GM18520 (cell line): ENCODE data around the gene SLC39A9.

Experiments used
- ATAC-seq: cut with Tn5 transposase; IDR thresholded peaks from one replicate; pipeline ENCODE4 v1.9.1; 2021; ENCODE audit not compliant: unreplicated experiment

The SLC39A9 gene, protein sequence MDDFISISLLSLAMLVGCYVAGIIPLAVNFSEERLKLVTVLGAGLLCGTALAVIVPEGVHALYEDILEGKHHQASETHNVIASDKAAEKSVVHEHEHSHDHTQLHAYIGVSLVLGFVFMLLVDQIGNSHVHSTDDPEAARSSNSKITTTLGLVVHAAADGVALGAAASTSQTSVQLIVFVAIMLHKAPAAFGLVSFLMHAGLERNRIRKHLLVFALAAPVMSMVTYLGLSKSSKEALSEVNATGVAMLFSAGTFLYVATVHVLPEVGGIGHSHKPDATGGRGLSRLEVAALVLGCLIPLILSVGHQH

DNA sequence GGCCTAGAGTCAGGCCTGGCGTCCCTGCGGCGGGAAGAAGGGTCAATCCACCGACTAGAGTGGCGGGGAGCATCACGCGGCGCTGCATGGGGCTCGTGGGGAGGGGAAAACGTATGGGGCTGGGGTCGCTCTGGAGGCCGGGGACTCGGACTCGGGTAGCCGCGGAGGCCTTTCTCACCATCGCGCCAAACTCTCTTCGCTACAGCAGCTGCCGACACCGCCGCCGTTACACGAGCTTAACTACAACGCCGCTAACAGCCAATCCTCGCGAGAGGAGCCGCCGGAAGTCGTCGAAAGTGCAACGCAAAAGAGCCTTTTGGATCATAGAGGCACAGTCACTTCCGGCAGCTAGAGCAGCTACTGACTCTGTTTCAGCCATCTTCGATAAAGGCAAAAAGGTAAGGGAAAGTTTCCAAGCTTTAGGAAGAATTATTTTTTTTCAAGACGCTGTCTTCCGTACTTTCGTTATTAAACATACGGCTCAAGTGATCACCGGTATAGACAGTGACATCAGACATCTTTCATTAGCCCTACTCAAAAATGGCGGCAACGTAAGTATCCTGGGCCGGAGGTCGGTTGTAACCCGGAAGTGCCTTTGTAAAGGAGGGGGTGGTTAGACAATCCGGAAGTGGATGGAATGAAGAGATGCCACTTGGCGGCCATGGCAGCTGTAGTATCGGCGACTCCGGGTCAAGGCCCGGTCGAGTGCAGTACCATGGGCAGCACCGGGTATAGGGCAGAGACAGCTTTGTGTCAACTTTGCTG lies at the start of gene SLC39A9, which contains the start of gene ERH:
Gene SLC39A9, plus strand, starts transcription at position 640 of the 765 bp plus-strand sequence. CDS start 678 bp downstream, outside the sequence.
Gene ERH, minus strand, starts transcription at position 247 of the 765 bp plus-strand sequence. Its CDS starts 66 bp downstream, at position 181.
- ATAC-seq: peak; percentile 84

DNA sequence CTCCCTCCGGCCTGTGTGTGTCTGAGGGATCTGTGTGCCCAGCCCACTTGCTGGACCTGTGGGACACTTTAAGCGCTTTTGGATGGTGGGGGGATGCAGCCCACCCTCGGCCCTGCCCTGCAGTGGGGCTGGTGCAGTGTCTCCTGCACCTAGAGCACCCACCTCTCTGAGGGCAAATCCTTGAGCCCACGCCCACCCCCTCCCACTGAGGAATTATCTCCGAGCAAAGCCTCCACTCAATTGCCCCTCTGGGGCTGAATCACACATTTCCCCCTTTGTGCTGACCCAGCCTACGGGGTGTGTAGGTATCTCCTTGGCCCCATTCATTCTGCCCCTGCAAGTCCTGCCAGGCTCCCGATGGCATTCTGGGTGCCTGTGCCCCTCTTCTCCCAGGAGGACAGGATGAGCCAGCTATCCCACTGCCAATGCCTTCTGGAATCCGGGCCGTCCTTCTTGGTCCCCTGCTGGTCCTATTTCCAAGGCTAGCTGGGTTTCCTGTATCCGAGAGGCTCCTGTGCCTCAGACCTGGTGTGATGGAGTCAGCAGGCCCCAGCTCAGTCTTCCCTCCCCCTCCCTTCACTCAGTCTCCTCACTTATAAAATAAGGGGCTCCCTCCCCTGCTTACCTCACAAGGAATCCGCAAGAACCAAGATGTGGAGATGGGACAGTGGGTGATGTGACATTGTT lies 49.3 kb upstream of the SLC39A9 start:
- ATAC-seq: no peak

DNA sequence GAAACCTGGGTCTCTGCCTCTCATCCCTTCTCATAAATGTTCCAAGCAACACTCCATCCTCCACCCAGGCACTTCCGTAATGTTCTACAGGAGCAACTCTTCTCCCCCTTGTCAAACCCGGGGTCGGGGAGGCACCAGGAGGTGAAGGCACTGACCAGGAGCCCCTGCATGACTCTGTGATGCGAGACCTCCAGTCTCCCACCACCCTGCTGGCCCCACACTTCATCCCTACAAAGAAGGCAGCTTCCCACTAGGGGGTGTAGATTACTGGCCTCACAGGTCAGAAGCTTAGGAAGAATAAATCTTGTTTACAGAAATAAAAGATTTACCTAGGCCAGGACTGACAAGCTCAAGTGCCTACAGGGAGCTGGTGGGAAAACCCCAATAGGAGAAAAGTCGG lies 47.6 kb upstream of the SLC39A9 start:
- no peak for ATAC-seq

DNA sequence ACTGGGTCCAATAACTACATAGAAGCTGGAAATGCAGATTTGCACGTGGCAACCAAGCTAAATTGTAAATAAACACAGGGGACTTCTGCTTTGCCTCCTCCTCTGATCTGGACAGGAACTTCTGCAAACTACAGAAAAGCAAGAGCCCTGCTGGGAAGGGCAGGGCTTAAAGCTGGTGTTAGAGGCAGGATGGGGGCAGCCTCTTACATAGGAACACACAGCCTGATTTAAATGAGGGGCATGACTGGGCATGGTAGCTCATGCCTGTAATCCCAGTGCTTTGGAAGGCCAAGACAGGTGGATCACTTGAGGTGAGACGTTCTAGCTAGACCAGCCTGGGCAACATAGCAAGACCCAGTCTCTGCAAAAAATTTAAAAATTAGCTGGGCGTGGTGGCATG lies 47.1 kb upstream of the SLC39A9 start:
- ATAC-seq: no peak

DNA sequence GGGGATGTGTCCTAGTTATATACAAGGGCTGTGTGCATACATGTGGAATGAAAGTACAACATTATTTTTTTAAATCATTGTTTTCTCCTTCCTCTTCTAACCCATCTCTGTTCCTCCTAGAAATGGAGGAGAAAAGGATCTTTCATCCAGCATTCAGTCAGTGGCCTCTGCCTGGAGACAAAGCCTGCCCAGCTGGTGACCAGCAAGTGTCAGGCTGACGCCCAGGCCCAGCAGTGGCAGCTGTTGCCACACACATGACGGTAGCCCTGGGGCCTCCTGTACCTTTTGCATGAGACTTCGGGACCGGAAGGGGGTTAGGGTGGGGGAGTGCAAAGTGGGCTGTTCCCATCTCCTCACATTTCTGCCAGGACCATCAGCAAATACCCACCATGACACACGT lies 46.6 kb upstream of the SLC39A9 start:
- ATAC-seq: no peak

DNA sequence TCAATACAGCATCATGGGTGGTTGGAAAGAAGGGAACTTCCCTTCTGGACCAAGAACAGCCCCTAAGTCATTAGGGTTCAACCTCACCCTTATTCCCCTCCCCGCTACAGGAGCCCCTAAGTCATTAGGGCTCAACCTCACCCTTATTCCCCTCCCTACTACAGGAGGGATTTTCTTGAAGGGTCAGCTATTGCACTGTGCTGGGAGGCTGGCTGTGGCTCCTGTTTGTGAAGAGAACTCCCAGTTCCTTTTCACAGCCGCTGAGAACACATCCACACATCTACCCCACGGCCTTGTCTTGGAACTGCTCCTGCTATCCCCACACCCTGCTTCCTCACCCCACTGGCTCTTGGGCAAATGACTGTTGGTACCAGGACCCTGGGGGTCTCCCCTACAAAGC lies 45.3 kb upstream of the SLC39A9 start:
- ATAC-seq: no peak

DNA sequence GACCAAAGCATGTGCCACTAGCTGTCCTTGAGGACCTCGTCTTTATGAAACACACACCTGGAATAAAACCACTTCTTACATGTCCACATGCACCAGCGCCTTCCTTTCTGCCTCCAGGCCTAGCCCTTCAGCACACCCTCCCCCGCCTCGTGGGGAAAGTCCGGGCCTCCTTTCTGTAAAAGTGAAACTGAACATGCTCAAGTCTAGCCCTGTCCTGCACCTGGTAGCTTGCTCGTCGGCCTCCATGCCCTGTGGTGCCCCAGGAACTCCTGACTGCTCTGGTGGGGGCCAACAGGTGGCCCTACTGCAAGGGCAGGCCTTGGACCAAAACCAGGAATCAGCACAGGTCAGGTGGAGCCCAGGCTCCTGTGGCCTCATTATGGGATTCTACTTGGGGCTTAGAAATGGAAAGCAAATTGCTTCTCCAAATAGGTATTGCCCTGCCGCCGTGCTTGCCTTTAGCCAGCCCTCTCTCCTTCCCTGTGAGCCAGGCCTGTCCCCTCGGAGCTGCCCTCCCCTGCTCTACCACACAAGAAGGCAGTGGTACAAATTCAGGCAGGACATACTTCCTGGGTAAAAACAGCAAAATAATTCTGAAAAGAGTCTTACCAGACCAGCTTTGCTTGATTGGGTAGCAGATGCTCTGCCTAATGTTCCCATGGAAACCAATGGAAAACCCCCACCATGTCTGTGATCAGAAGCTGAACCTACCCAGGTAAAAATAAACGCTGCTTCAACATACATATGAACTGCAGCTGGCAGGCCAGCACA lies 43.9 kb upstream of the SLC39A9 start:
- peak; percentile 79 for ATAC-seq

DNA sequence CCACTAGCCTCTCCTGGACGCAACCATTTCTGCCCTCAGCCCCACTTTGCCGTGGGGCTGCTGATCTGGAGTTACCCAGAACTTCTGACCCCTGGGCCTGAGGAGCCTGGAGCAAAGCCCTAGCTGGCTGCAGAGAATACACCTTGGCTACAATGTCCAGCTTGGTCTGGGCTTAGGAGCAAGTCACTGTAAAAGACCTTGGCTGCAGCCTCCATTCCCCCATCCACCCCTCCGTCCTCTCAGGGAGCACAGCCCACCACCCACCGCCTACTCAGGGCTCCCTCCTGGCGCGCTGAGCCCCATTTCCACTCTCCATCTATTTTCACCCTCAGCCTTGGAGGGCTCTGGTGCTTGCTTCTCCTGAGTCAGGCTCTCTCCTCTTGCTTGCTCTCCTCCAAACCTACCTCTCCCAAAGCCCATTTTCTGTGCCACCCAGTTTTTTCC lies 43.3 kb upstream of the SLC39A9 start:
- no peak for ATAC-seq

DNA sequence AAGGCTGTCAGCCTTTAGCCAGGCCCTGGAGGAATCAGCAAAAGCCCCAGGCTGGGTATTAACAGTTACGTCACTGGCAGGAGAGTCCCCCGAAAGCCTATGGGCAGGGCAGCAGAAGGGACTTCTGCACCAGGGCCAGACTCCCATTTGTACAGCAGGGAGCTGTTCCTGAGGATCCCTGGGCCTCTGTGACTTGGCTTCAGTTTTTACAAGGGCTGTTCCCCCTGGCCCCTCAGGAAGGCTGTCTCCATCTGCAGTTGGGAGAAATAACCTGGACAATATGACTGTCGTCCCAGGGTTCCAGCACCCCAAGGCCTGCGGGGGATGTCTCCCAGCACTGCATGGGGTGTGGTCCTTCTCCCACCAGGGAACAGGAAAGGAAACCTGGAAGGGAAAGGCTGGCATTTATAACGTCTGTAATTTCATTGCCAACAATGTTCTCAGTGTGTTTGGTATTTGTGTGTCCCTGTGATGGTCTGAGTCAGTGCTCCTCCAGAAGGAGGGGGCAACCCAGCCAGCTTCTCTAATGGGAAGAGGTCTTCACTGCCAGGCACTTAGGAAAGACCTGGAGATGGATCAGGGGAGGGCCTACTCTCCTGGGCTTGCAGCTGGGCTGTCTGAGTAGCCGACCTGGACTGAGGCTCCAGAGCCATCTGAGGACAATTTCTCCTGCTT lies 42.7 kb upstream of the SLC39A9 start:
- ATAC-seq: no peak

DNA sequence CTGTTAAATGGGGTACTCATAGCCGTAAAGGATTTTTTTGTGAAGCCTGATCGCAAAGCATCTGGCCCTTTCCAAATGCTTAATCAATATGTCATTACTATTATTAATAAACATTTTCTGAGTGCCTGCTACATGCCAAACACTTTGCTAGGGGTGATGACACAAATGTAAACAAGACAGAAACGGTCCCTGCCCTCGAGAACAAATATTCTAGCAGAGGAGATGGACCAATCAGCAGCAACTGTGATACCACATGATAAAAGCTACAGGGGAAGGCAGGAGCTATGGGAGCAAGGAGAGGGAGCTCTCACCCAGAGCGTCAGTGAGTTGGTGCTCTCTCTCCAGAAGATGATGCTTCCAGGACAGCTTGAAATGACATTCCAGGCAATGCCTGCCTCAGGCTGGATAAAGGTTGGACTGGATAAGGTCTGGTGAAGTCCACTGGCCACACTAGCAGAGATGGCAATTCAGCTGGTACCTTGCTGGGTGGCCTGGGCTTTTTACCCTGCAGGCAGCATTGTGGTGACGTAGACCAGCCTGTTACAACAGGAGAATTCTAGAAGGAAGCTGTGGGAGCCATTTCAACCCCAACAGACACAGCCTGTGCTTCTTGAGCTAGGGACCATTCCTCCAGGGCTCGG lies 41.5 kb upstream of the SLC39A9 start:
- no peak for ATAC-seq

DNA sequence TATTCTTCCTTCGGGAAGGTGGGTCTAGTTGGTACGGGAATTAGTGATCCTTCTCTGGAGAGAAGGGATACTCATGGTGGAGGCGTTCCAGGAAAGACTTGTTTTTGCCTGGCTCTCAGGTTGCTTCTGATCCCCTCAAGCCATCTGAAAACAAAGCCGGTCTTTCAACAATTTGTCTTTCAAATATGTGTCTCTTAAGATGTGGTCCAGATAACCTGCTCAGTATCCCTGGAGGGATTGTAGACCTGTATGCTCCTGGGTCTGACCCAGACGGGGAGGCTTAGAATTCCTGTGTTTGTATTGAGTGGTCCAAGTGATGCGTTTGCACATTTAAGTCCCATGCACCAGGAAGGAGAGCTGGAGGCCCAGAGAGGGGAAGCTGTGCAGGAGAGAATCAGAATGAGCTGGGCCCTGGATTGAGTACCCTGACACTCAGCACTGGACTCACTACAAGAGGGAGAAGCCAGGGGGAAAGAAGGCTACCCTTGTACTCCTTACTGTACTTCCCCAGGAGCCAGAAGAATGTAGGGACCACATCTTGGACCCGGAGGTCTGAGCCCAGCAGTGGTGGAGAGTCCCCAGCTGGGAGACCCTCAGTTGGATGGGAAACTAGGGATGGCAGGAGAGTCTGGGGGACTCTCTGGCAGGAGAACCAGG lies 40.8 kb upstream of the SLC39A9 start:
- ATAC-seq: no peak

DNA sequence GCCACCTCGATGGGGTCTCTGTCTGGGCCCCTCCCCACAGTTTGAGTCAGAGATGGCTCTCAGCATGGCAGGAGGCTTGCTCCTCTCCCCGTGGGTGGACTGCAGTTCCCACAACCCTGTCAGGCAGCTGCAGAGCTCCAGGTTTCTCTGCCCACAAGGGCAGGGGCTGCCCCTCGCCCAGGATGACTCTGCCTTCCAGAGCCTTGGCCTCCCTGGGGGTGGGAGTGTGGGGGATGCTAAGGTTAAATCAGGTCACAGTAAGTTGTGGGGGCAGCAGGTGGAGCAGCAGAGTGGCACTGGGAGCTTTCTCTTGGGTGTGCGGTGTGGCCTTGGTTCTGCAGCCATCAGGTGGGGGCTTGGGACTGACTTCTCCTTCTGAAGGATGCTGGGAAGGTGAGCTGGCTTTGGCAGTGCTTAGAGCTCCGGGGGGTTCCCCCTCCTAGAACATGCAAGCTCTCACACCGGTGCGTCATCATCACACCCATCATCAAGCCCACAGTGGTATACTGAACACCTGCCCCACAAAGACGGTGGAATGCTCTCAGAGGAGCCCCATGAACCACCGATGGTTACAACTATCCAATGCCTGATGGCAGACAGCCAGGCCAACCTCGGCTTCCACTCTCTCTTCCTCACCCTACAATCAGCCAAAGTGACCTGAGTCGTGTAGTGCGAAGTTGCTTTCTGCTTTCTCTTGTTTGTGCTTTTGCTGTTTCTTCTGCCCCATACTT lies 40.1 kb upstream of the SLC39A9 start:
- ATAC-seq: peak; percentile 30

DNA sequence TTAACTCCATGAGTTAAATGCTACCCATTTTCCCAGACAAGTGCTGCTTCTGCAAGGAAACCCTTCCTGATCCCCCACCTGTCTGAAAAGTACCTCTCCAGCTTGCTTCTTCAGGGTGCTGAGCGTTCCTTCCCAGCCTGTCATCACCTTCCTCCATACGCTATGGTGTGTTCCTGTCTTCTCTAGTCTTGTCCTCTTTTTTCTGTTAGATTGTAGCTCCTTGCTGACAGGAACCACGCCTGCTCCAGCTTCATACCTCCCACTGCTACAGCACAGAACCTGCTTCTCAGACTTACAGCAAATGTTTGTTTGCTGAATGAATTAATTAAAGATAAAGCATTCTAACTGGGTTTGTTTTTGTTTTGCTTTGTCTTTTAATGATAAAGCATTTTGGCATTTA lies 39.5 kb upstream of the SLC39A9 start:
- no peak for ATAC-seq

DNA sequence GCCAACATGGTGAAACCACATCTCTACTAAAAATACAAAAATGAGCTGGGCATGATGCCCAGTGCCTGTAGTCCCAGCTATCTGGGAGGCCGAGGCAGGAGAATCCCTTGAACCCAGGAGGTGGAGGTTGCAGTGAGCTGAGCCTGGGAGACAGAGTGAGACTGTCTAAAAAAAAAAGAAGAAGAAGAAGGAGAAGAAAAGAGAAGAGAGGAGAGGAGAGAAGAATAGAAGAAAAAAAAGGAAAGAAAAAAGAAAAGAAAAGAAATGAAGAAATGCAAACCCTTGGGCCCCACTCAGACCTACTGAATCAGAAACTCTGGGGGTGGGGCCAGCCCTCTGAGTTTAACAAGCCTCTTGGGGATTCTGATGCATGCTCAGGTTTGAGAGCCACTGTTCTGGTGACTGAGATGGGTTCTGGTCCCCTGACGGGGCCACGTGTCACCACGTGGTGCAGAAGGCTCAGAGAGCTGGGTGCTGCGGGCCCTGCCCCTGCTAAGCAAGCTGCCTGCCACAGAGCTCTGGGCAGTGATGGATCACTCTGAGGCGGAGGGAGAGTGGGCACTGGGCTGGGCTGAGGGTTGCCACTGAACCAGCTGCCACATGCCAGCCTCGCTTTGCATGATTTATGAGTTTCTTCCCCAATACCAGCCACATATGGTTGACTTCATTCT lies 37.9 kb upstream of the SLC39A9 start:
- peak; percentile 28 for ATAC-seq

DNA sequence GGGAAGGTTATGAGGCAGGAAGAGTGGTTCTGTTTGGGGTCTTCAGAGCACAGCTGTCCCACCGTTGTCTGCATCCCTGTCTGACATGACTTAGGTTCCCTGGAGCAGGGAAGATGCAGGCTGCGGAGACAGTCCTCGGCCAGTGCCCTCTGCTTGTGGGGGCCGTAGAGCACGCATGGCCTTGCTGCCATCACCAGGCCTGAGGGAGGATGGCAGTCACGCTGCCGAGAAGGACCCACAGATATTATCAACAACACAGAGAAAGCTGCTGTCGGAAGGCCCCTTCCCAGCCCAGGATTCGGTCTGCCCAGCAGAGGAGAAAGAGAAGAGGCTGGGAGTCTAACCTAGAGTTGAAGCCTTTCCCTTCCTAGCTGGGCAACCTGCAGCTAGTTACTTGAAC lies 35.4 kb upstream of the SLC39A9 start:
- ATAC-seq: no peak

DNA sequence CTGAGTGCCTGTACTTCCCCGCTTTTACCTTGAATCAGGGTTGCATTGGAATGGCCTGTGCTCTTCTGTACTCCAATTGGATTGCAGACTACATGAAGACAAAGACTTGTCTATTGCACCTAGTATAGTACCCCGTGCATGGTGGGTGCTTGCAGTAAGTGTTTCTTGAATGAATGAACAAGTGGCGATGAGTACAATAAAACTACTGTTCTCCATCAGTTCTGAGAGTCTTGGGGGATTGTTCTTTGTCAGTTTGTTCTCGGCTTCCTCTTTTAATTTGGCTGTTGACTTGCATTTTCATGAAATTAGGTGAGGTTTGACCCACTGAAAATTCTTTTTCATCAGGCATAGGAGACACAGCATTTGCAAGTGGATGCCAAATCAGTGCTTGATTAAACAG lies 34.5 kb upstream of the SLC39A9 start:
- no peak for ATAC-seq

DNA sequence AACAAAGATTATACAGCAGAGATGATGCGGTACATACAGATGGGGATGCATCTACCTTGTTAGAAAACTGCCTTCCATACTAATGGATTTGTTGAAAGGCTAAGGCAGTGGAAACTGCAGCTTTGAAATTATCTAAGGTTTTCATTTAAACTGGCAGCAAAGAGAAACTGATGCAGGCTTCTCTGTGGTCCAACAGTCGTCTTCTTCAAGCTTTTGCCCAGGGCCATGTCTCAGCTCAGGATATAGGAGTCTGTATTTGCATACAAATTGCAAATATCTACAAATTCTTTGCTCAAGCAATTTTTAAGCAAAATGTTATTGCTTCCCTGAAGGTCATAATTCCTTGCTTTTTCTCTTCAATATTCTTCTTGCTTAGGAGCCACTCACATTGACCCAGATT lies 34.1 kb upstream of the SLC39A9 start:
- no peak for ATAC-seq

DNA sequence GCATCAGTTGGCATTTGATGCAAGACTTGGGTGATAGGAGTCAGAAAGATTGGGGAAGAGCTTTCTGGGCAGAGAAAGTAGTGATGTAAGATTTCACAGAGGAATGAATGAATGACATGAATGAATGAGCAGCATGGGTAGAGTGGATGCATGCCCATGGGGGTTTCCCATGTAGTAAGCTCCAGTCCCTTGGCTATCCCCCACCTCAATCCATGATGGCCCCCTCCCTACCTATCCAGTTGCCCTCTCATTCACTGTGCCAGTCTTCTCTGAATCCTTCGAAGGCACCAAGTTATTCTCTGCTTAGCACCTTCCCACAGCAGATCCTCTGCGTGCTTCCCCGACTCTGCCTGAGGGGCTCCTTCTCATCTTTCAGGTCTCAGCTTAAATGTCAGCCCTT lies 32.4 kb upstream of the SLC39A9 start:
- no peak for ATAC-seq
